HepG2 (cell line): ENCODE results near the gene POU6F2. TPM values are rescaled to one million over a fixed set of nuclear protein-coding genes. Genes with fewer than 3 reads are reported as not detected.

Experiments
- ATAC-seq: fragments of 200-7000 bp; cut with Tn5 transposase; 3 replicates; pipeline ENCODE4 v1.9.1; 2020; ENCODE audit warnings: mild to moderate bottlenecking, moderate library complexity
- BruUV-seq: library from RNA; stranded (reverse); fragments of 400-500 nt; replicated peaks from 2 replicates; lab custom pipeline; 2021; lab: Mats Ljungman, UMichigan
- CTCF ChIA-PET: fragments of 300-600 bp; formaldehyde crosslinking; extraction: SDS; loops from one replicate; lab custom pipeline; 2021; ENCODE audit warnings: low total read pairs, inconsistent platforms, low intra/inter-chr PET ratio; lab: Yijun Ruan, JAX
- POLR2A ChIA-PET: fragments of 350-600 bp; sonication (Branson Sonifier 250); formaldehyde crosslinking; loops from one replicate; lab custom pipeline; 2020; ENCODE audit warnings: antibody characterized with exemption, inconsistent platforms; lab: Yijun Ruan, JAX
- DNase-seq: peaks from one replicate; pipeline ENCODE4 v3.0.0-alpha.2; 2015; ENCODE audit warnings: low spot score
- FAIRE-seq: peaks from 3 replicates; lab custom pipeline; 2011; peaks lifted over from hg19 to GRCh38; lab: Jason Lieb, UNC
- H2AFZ ChIP-seq: one replicate; pipeline ENCODE4 v1.6.1; 2011; ENCODE audit warnings: low read length, inconsistent platforms
- H3K27ac ChIP-seq: fragments of 300-600 bp; 3 replicates; pipeline ENCODE4 v1.8.0; 2011; ENCODE audit warnings: mixed run types, mild to moderate bottlenecking, mixed read lengths, low read length, inconsistent platforms; ENCODE audit not compliant: insufficient read depth; ENCODE audit errors: extremely low read length
- H3K27me3 ChIP-seq, 2 experiments: fragments of 200-600 bp in 1 of 2; 2 replicates in 1 of 2; 3 replicates in 1 of 2; pipeline versions ENCODE4 v1.6.0 to v1.8.0; 2011; ENCODE audit warnings: low read length in 2 of 2, mild to moderate bottlenecking in 2 of 2, moderate library complexity in 2 of 2, inconsistent platforms in 1 of 2; ENCODE audit not compliant: insufficient read depth in 2 of 2, control insufficient read depth in 1 of 2
- H3K36me3 ChIP-seq, 2 experiments: fragments of 200-600 bp in 1 of 2; replicated peaks in 1 of 2; 2 replicates in 1 of 2; 3 replicates in 1 of 2; pipeline versions ENCODE4 v1.5.1 to v1.8.0; 2011; ENCODE audit warnings: low read length in 2 of 2, inconsistent platforms in 1 of 2; ENCODE audit not compliant: insufficient read depth in 2 of 2, control insufficient read depth in 1 of 2
- H3K4me1 ChIP-seq: 2 replicates; pipeline ENCODE4 v1.5.1; 2012; ENCODE audit warnings: low read length, inconsistent platforms; ENCODE audit not compliant: insufficient read depth
- H3K4me2 ChIP-seq: 2 replicates; pipeline ENCODE4 v1.6.0; 2011; ENCODE audit warnings: low read depth, low read length, inconsistent platforms
- H3K4me3 ChIP-seq, 3 experiments: fragments of 200-600 bp in 1 of 3; sonication (generic), shearing (Covaris generic) in 1 of 3; replicated peaks in 1 of 3; 2 replicates each; pipeline ENCODE4 v1.5.1; 2011 to 2016; ENCODE audit warnings: low read length in 3 of 3, inconsistent platforms in 2 of 3, low read depth in 2 of 3, mild to moderate bottlenecking in 2 of 3, control low read depth in 1 of 3, mixed read lengths in 1 of 3; ENCODE audit not compliant: insufficient read depth in 1 of 3
- H3K79me2 ChIP-seq: one replicate; pipeline ENCODE4 v1.6.1; 2011; ENCODE audit warnings: low read length, inconsistent platforms; ENCODE audit not compliant: insufficient read depth
- H3K9ac ChIP-seq: 2 replicates; pipeline ENCODE4 v1.6.0; 2011; ENCODE audit warnings: mild to moderate bottlenecking, low read depth, low read length, inconsistent platforms; ENCODE audit not compliant: insufficient read depth
- H3K9me3 ChIP-seq: 2 replicates; pipeline ENCODE4 v1.5.1; 2012; ENCODE audit warnings: mild to moderate bottlenecking, low read length
- H4K20me1 ChIP-seq: 2 replicates; pipeline ENCODE4 v1.6.0; 2011; ENCODE audit warnings: inconsistent platforms, mild to moderate bottlenecking, low read length, moderate library complexity; ENCODE audit not compliant: insufficient read depth
- ASH2L ChIP-seq: fragments of 300-600, 200-600 bp; sonication (generic); IDR thresholded peaks from 2 replicates; pipeline ENCODE4 v1.7.0; 2017; ENCODE audit warnings: low read depth, mild to moderate bottlenecking, moderate library complexity, mixed read lengths, low read length; ENCODE audit not compliant: insufficient read length
- IRX3 ChIP-seq: sonication (generic); formaldehyde crosslinking; IDR thresholded peaks from 2 replicates; pipeline ENCODE4 v1.8.1; 2023; ENCODE audit warnings: mild to moderate bottlenecking, low read depth, missing genetic modification reagents, borderline replicate concordance
- TFE3 ChIP-seq: IDR thresholded peaks from 2 replicates; pipeline ENCODE4 v1.6.1; 2016
- YEATS4 ChIP-seq: sonication (generic); formaldehyde crosslinking; IDR thresholded peaks from 2 replicates; pipeline ENCODE4 v1.4.0; 2020; ENCODE audit warnings: missing genetic modification reagents, borderline replicate concordance
- ZBTB1 ChIP-seq: sonication (generic); formaldehyde crosslinking; IDR thresholded peaks from 2 replicates; pipeline ENCODE4 v1.4.0; 2020; ENCODE audit warnings: missing genetic modification reagents, borderline replicate concordance
- ZBTB38 ChIP-seq: sonication (generic); formaldehyde crosslinking; IDR thresholded peaks from 2 replicates; pipeline ENCODE4 v1.5.1; 2020; ENCODE audit warnings: mild to moderate bottlenecking, missing genetic modification reagents
- ZBTB46 ChIP-seq: sonication (generic); formaldehyde crosslinking; IDR thresholded peaks from 2 replicates; pipeline ENCODE4 v1.4.0; 2020; ENCODE audit warnings: mild to moderate bottlenecking, missing genetic modification reagents, borderline replicate concordance
- ZNF383 ChIP-seq: sonication (generic); formaldehyde crosslinking; IDR thresholded peaks from 2 replicates; pipeline ENCODE4 v1.4.0; 2020; ENCODE audit warnings: missing genetic modification reagents, mild to moderate bottlenecking, borderline replicate concordance
- ZNF577 ChIP-seq: sonication (generic); formaldehyde crosslinking; IDR thresholded peaks from 2 replicates; pipeline ENCODE4 v1.4.0; 2020; ENCODE audit warnings: mild to moderate bottlenecking, low read depth, missing genetic modification reagents, borderline replicate concordance
- WGBS: methylation state at CpG from one replicate; pipeline ENCODE4 v1.1.6; 2017; ENCODE audit warnings: low lambda C conversion rate; 5-methylcytosine and 5-hydroxymethylcytosine counted together
- in situ Hi-C: cut with HindIII; loops from 2 replicates; pipeline ENCODE4 v1.10.0; 2017; ENCODE audit warnings: low pct_unique_long_range_greater_than_20kb; ENCODE audit not compliant: extremely low pct_ligation_motif_present
- intact Hi-C: fragments of 100-400 bp; cut with micrococcal nuclease; formaldehyde crosslinking; loops from one replicate; pipeline ENCODE4 v1.10.0; 2022; ENCODE audit not compliant: unreplicated experiment
- polyA plus RNA-seq, 8 experiments: library from polyadenylated mRNA; depleted of rRNA in 3 of 8; stranded (reverse) in 7 of 8; unstranded in 1 of 8; fragments of >200 nt; fragmentation: Illumina TruSeq in 4 of 8; extraction: Trizol in 4 of 8; gene quantifications; 2 replicates each; pipeline versions ENCODE4 v1.2.1 to v1.2.3, GENCODE V29; 2011 to 2016; ENCODE audit warnings: low read depth in 4 of 8, missing spikeins in 1 of 8, mixed read lengths in 1 of 8; ENCODE audit not compliant: insufficient read depth in 1 of 8
- total RNA-seq, 5 experiments: library from RNA; depleted of rRNA; stranded (reverse); fragments of >200 nt; fragmentation: Illumina TruSeq; extraction: Trizol; gene quantifications; 2 replicates each; pipeline ENCODE4 v1.2.3, GENCODE V29; 2016; ENCODE audit warnings: low read depth in 1 of 5
- TF ChIP-seq, protein P1 (sequence below): sonication (generic); formaldehyde crosslinking; IDR thresholded peaks from 2 replicates; pipeline ENCODE4 v1.9.0; 2021; ENCODE audit warnings: missing genetic modification reagents, borderline replicate concordance
- TF ChIP-seq, protein P2 (sequence below): sonication (generic); formaldehyde crosslinking; IDR thresholded peaks from 2 replicates; pipeline ENCODE4 v1.5.0; 2020; ENCODE audit warnings: mild to moderate bottlenecking, missing genetic modification reagents, borderline replicate concordance

The POU6F2 gene
- total and polyA plus RNA-seq, 2 of the 13 experiments (the other 11 are each of a cell fraction or from before 2014, with no cell fraction given), result not detected

GRCh38 chr7:39293056-39293823, 315.5 kb downstream of the POU6F2 start (continued):
- TF ChIP-seq ZBTB38 (CRISPR knock-in tag) (no peak), IRX3 (CRISPR knock-in tag) (no peak)

DNA sequence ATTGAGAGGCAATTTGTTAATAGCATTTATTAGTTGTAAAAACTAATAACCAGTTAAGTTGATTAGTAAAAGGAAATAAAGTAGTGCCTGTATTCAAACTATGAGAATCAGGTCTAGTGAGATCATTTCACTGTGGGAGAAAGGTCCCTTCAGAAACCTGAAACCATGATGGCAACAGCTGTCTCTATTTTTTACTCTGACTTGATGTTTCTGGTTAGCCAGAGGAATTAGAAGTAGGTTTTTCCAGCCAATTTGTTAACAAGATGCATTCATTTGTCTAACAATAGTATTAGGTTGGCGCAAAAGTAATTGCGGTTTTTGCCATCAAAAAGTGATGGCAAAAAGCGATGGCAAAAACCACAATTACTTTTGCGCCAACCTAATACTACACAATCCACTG, 316.3 kb downstream of the POU6F2 start:
- ChIA-PET CTCF (no interaction called here), POLR2A (no interaction called here)
- ATAC-seq (no peak), DNase-seq (no peak), FAIRE-seq (no peak)
- in situ Hi-C loops (no loop called here), intact Hi-C loops (no loop called here)
- Histone ChIP-seq H3K27me3 (0 out of 5 replicates have a peak, but pooled peaks cover 0 to 3% of the 10 kb centered on the region in 2 experiments), H3K4me3 (no peak overlapping the region), H3K27ac (no peak overlapping the region), H4K20me1 (no peaks in the 10 kb centered on the region), H3K9ac (no peak overlapping the region), H3K9me3 (no peaks in the 10 kb centered on the region), H3K4me2 (no peak overlapping the region), H3K79me2 (no peaks in the 10 kb centered on the region), H3K36me3 (no peaks in the 10 kb centered on the region), H3K4me1 (no peaks in the 10 kb centered on the region), H2AFZ (no peak overlapping the region)
- no TSS peak for BruUV-seq
- WGBS, result 70% methylated on average over 4 of the region's 4 CpGs
- TF ChIP-seq ZBTB46 (no peak), ZNF577 (CRISPR knock-in tag) (no peak), TFE3 (no peak), YEATS4 (no peak), ZNF383 (CRISPR knock-in tag) (no peak), ASH2L (no peak), ZBTB1 (no peak)
- TF ChIP-seq, protein P1, sequence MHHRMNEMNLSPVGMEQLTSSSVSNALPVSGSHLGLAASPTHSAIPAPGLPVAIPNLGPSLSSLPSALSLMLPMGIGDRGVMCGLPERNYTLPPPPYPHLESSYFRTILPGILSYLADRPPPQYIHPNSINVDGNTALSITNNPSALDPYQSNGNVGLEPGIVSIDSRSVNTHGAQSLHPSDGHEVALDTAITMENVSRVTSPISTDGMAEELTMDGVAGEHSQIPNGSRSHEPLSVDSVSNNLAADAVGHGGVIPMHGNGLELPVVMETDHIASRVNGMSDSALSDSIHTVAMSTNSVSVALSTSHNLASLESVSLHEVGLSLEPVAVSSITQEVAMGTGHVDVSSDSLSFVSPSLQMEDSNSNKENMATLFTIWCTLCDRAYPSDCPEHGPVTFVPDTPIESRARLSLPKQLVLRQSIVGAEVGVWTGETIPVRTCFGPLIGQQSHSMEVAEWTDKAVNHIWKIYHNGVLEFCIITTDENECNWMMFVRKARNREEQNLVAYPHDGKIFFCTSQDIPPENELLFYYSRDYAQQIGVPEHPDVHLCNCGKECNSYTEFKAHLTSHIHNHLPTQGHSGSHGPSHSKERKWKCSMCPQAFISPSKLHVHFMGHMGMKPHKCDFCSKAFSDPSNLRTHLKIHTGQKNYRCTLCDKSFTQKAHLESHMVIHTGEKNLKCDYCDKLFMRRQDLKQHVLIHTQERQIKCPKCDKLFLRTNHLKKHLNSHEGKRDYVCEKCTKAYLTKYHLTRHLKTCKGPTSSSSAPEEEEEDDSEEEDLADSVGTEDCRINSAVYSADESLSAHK (CRISPR knock-in tag), result no peak
- TF ChIP-seq, protein P2, sequence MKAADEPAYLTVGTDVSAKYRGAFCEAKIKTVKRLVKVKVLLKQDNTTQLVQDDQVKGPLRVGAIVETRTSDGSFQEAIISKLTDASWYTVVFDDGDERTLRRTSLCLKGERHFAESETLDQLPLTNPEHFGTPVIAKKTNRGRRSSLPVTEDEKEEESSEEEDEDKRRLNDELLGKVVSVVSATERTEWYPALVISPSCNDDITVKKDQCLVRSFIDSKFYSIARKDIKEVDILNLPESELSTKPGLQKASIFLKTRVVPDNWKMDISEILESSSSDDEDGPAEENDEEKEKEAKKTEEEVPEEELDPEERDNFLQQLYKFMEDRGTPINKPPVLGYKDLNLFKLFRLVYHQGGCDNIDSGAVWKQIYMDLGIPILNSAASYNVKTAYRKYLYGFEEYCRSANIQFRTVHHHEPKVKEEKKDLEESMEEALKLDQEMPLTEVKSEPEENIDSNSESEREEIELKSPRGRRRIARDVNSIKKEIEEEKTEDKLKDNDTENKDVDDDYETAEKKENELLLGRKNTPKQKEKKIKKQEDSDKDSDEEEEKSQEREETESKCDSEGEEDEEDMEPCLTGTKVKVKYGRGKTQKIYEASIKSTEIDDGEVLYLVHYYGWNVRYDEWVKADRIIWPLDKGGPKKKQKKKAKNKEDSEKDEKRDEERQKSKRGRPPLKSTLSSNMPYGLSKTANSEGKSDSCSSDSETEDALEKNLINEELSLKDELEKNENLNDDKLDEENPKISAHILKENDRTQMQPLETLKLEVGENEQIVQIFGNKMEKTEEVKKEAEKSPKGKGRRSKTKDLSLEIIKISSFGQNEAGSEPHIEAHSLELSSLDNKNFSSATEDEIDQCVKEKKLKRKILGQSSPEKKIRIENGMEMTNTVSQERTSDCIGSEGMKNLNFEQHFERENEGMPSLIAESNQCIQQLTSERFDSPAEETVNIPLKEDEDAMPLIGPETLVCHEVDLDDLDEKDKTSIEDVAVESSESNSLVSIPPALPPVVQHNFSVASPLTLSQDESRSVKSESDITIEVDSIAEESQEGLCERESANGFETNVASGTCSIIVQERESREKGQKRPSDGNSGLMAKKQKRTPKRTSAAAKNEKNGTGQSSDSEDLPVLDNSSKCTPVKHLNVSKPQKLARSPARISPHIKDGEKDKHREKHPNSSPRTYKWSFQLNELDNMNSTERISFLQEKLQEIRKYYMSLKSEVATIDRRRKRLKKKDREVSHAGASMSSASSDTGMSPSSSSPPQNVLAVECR (CRISPR knock-in tag), result no peak
